ENCODE results near the gene GPN2. TPM values are rescaled to one million over a fixed set of nuclear protein-coding genes. Genes with fewer than 3 reads are reported as not detected.

GPN2 gene
- total and polyA plus RNA-seq, 2 donors (not counting 3 experiments of a cell fraction or from before 2014, with no cell fraction given): 21.9 to 37.4 TPM

DNA sequence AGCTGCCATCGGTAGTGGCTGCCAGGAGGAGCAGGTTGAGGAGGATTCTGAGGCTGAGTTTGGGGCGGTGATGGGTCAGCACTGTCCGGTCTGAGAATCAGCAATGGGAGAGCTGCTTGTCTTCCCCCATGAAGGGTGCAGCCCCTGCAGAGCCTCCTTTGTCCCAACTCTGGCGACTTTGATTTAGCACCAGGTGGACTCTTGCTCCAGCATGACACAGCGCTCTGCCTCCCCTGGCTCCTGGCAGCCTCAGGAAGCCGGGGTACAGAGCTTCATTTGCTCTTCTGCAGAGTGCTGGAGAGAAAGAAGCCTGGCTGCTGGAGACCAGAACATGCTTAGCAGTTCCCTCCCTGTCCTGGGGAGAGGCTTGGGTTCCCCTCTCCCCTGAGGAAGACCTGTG, 50.3 kb downstream of the GPN2 start:
- Histone ChIP-seq H3K79me2 (ENCODE audit: control insufficient read depth, insufficient read depth, low read length) (no peaks in the 10 kb centered on the region), H3K9me3 (replicated peaks; ENCODE audit: control insufficient read depth, insufficient read depth, low read length) (no peaks in the 10 kb centered on the region), H3K9ac (replicated peaks; ENCODE audit: extremely low read depth, insufficient read depth, low read length) (no peak overlapping the region), H2AFZ (ENCODE audit: low read depth, low read length) (no peak overlapping the region), H3K27ac (ENCODE audit: insufficient read depth, low read depth, low read length) (no peak overlapping the region), H3K4me2 (ENCODE audit: insufficient read depth, low read length) (no peak overlapping the region), H3K4me3 (replicated peaks in 1 of 3; ENCODE audit: insufficient read depth in 1 of 3, low read depth in 1 of 3, low read length in 3 of 3) (no peak overlapping the region), H3K36me3 (ENCODE audit: control insufficient read depth in 2 of 2, extremely low read depth in 1 of 2, insufficient read depth in 2 of 2, low read length in 2 of 2) (peaks cover 9 to 11% of the 10 kb centered on the region in 2 experiments), H3K9me1 (replicated peaks; ENCODE audit: control insufficient read depth, extremely low read depth, insufficient read depth, low read length) (no peaks in the 10 kb centered on the region), H4K20me1 (replicated peaks; ENCODE audit: control insufficient read depth, extremely low read depth, insufficient read depth, low read length) (no peaks in the 10 kb centered on the region), H3K4me1 (ENCODE audit: control insufficient read depth, extremely low read depth, insufficient read depth, low read length) (no peaks in the 10 kb centered on the region), H3K27me3 (ENCODE audit: control insufficient read depth in 2 of 2, insufficient read depth in 2 of 2, low read length in 2 of 2) (no peaks in the 10 kb centered on the region)
- POLR2A ChIA-PET: interaction anchor here (0.6 kb wide), 1 partner anchor 1490 kb away, joined by 13 read pairs; no protein-coding TSS in a partner anchor
- dilution Hi-C loops (cut with MboI; ENCODE audit: extremely low pct_ligation_motif_present, low sequenced_read_pairs) (no loop called here), intact Hi-C loops (cut with micrococcal nuclease) (no loop called here)
- CTCF ChIA-PET: interaction anchor here (2.1 kb wide), 1 partner anchor 10 kb away, joined by 8 read pairs; no protein-coding TSS in a partner anchor
- TF ChIP-seq JUN (IDR thresholded peaks at IDR 0.05; ENCODE audit: borderline replicate concordance, insufficient read depth, insufficient read length, low read depth) (no peak), EZH2 (IDR thresholded peaks at IDR 0.05; ENCODE audit: borderline replicate concordance, low read depth, low read length, severe bottlenecking) (no peak), FOS (IDR thresholded peaks at IDR 0.05; ENCODE audit: borderline replicate concordance, insufficient read depth, low read length) (no peak), MYC (IDR thresholded peaks at IDR 0.05; ENCODE audit: low read depth, low read length) (no peak), POLR2AphosphoS5 (IDR thresholded peaks at IDR 0.05; ENCODE audit: insufficient read depth, low read depth, low read length) (no peak), GATA2 (IDR thresholded peaks at IDR 0.05; ENCODE audit: insufficient read depth, insufficient read length, low read depth, low read length) (no peak), POLR2A (IDR thresholded peaks at IDR 0.05; ENCODE audit: low read depth, low read length) (no peak)
- TF ChIP-seq, protein P1, sequence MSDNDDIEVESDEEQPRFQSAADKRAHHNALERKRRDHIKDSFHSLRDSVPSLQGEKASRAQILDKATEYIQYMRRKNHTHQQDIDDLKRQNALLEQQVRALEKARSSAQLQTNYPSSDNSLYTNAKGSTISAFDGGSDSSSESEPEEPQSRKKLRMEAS (IDR thresholded peaks at IDR 0.05; ENCODE audit: insufficient read depth, insufficient read length): no peak
- no TSS peak for BruUV-seq (replicated peaks)
- FAIRE-seq (no peak), DNase-seq (ENCODE audit: low read depth, low spot score) (no peak)

DNA sequence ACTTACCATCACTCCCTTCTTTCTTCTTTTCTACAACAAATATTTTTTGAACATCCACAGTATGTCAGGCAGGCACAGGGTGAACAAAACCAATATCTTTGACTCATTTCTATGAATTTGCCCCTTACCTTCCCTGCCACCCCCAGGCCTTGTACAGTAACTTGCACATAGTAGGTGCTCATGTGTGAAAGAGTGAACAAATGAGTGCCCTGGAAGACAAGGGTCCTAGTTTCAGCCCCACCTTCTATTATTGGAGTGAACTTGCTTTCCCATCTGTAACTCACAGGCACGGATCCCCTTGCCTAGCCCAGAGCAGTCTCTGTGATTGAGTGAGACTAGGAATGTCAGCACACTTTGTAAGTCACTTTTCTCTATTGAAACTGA, 50.8 kb downstream of the GPN2 start:
- Histone ChIP-seq H3K27me3 (ENCODE audit: control insufficient read depth in 2 of 2, insufficient read depth in 2 of 2, low read length in 2 of 2) (no peaks in the 10 kb centered on the region), H3K9me3 (replicated peaks; ENCODE audit: control insufficient read depth, insufficient read depth, low read length) (no peaks in the 10 kb centered on the region), H3K79me2 (ENCODE audit: control insufficient read depth, insufficient read depth, low read length) (no peaks in the 10 kb centered on the region), H3K9ac (replicated peaks; ENCODE audit: extremely low read depth, insufficient read depth, low read length) (no peak overlapping the region), H3K36me3 (ENCODE audit: control insufficient read depth in 2 of 2, extremely low read depth in 1 of 2, insufficient read depth in 2 of 2, low read length in 2 of 2) (peaks cover 9 to 16% of the 10 kb centered on the region in 2 experiments), H3K4me1 (ENCODE audit: control insufficient read depth, extremely low read depth, insufficient read depth, low read length) (no peaks in the 10 kb centered on the region), H2AFZ (ENCODE audit: low read depth, low read length) (no peak overlapping the region), H3K27ac (ENCODE audit: insufficient read depth, low read depth, low read length) (no peak overlapping the region), H3K9me1 (replicated peaks; ENCODE audit: control insufficient read depth, extremely low read depth, insufficient read depth, low read length) (no peaks in the 10 kb centered on the region), H3K4me3 (replicated peaks in 1 of 3; ENCODE audit: insufficient read depth in 1 of 3, low read depth in 1 of 3, low read length in 3 of 3) (no peak overlapping the region), H4K20me1 (replicated peaks; ENCODE audit: control insufficient read depth, extremely low read depth, insufficient read depth, low read length) (no peaks in the 10 kb centered on the region), H3K4me2 (ENCODE audit: insufficient read depth, low read length) (no peak overlapping the region)
- CTCF ChIA-PET: interaction anchor here (2.1 kb wide), 1 partner anchor 10 kb away, joined by 8 read pairs; no protein-coding TSS in a partner anchor
- TF ChIP-seq, protein P1 (IDR thresholded peaks at IDR 0.05; ENCODE audit: insufficient read depth, insufficient read length): no peak
- TF ChIP-seq EZH2 (IDR thresholded peaks at IDR 0.05; ENCODE audit: borderline replicate concordance, low read depth, low read length, severe bottlenecking) (no peak), FOS (IDR thresholded peaks at IDR 0.05; ENCODE audit: borderline replicate concordance, insufficient read depth, low read length) (no peak), POLR2A (IDR thresholded peaks at IDR 0.05; ENCODE audit: low read depth, low read length) (no peak), POLR2AphosphoS5 (IDR thresholded peaks at IDR 0.05; ENCODE audit: insufficient read depth, low read depth, low read length) (no peak), JUN (IDR thresholded peaks at IDR 0.05; ENCODE audit: borderline replicate concordance, insufficient read depth, insufficient read length, low read depth) (no peak), GATA2 (IDR thresholded peaks at IDR 0.05; ENCODE audit: insufficient read depth, insufficient read length, low read depth, low read length) (no peak), MYC (IDR thresholded peaks at IDR 0.05; ENCODE audit: low read depth, low read length) (no peak)
- TF ChIP-seq, protein P2, sequence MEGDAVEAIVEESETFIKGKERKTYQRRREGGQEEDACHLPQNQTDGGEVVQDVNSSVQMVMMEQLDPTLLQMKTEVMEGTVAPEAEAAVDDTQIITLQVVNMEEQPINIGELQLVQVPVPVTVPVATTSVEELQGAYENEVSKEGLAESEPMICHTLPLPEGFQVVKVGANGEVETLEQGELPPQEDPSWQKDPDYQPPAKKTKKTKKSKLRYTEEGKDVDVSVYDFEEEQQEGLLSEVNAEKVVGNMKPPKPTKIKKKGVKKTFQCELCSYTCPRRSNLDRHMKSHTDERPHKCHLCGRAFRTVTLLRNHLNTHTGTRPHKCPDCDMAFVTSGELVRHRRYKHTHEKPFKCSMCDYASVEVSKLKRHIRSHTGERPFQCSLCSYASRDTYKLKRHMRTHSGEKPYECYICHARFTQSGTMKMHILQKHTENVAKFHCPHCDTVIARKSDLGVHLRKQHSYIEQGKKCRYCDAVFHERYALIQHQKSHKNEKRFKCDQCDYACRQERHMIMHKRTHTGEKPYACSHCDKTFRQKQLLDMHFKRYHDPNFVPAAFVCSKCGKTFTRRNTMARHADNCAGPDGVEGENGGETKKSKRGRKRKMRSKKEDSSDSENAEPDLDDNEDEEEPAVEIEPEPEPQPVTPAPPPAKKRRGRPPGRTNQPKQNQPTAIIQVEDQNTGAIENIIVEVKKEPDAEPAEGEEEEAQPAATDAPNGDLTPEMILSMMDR (IDR thresholded peaks at IDR 0.05; ENCODE audit: extremely low read depth in 1 of 2, insufficient read depth in 1 of 2, low read depth in 1 of 2, low read length in 2 of 2): no peak
- POLR2A ChIA-PET: interaction anchor here (0.6 kb wide), 1 partner anchor 1490 kb away, joined by 13 read pairs; no protein-coding TSS in a partner anchor
- intact Hi-C loops (cut with micrococcal nuclease): no loop called here
- no TSS peak for BruUV-seq (replicated peaks)
- no peak for FAIRE-seq
- DNase-seq (ENCODE audit: low read depth, low spot score): no peak
- dilution Hi-C loops (cut with MboI; ENCODE audit: extremely low pct_ligation_motif_present, low sequenced_read_pairs): no loop called here

All from endothelial cell of umbilical vein (primary cell).